ENCODE results near the gene SUN1. TPM values are rescaled to one million over a fixed set of nuclear protein-coding genes. Genes with fewer than 3 reads are reported as not detected.

SUN1 gene
- total RNA-seq, 2 experiments from 2014 or later, result 71.3 to 74.6 TPM

- H3K36me3 Mint-ChIP-seq (ENCODE audit: low read depth), result peaks cover 33% of the 10 kb centered on the region
- intact Hi-C loops (cut with DNase I, micrococcal nuclease), result no loop called here
- ATAC-seq (no peak), DNase-seq (no peak)
- CTCF ChIA-PET, result no interaction called here
- H3K4me3 Mint-ChIP-seq, result no peak overlapping the region
- H3K4me1 Mint-ChIP-seq, result no peaks in the 10 kb centered on the region
- no peaks in the 10 kb centered on the region for H3K9me3 Mint-ChIP-seq (ENCODE audit: low read depth)
- no peak overlapping the region for H3K27ac Mint-ChIP-seq
- no peaks in the 10 kb centered on the region for H3K27me3 Mint-ChIP-seq
- POLR2A ChIA-PET, result no interaction called here
Measured at GRCh38 chr7:889391-889790, 57.1 kb downstream of the SUN1 start.

- no peaks in the 10 kb centered on the region for H3K27me3 Mint-ChIP-seq
- ChIA-PET CTCF (no interaction called here), POLR2A (no interaction called here)
- DNase-seq, result no peak
- ATAC-seq, result no peak
- no peaks in the 10 kb centered on the region for H3K4me1 Mint-ChIP-seq
- peaks cover 44% of the 10 kb centered on the region for H3K36me3 Mint-ChIP-seq (ENCODE audit: low read depth)
- H3K9me3 Mint-ChIP-seq (ENCODE audit: low read depth), result no peaks in the 10 kb centered on the region
- no peak overlapping the region for H3K27ac Mint-ChIP-seq
- H3K4me3 Mint-ChIP-seq, result no peak overlapping the region
- intact Hi-C loops (cut with DNase I, micrococcal nuclease), result no loop called here
Measured at GRCh38 chr7:890868-891267, 58.6 kb downstream of the SUN1 start.

DNA sequence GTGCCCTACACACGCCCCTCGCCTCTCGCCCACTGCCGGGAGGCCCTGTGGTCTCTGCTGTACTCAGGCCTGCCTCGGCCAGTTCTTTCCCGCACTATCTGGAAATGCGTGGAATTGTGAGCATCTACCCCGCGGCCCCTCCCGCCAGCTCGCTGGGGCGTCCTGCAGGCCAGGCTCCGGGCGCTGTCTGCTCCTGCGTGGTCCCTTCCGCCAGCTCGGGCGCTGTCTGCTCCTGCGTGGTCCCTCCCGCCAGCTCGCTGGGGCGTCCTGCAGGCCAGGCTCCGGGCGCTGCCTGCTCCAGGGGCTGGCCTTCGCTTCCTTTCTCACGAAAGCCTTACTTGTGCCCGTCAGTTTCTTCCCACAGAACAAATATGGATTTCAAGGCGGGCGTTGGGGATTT lies 59.0 kb downstream of the SUN1 start:
- H3K27me3 Mint-ChIP-seq, result no peaks in the 10 kb centered on the region
- H3K4me3 Mint-ChIP-seq, result no peak overlapping the region
- no peak overlapping the region for H3K27ac Mint-ChIP-seq
- ATAC-seq, result no peak
- H3K4me1 Mint-ChIP-seq, result no peaks in the 10 kb centered on the region
- POLR2A ChIA-PET, result no interaction called here
- intact Hi-C loops (cut with DNase I, micrococcal nuclease), result no loop called here
- peaks cover 48% of the 10 kb centered on the region for H3K36me3 Mint-ChIP-seq (ENCODE audit: low read depth)
- no peak for DNase-seq
- CTCF ChIA-PET, result no interaction called here
- H3K9me3 Mint-ChIP-seq (ENCODE audit: low read depth), result no peaks in the 10 kb centered on the region

DNA sequence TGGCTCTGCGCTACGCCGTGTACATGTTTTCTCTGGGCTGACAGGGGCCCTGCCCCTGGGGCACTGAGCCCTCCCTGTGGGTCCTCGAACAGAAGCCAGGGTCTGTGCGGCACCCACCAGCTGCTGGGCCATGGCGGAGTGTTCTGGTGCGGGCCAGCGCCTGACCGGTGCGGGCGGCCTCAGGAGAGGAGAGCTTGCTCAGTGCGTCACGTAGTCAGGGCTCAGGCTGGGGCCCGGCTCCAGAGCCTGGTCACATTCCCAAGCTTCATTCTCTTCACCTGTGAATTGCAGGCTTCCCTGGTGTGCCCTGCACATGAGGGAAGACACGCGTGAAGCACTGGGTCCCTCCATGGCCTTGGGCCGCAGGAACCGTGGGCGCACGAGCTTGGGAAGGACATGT lies 59.5 kb downstream of the SUN1 start:
- ATAC-seq (no peak), DNase-seq (no peak)
- ChIA-PET CTCF (no interaction called here), POLR2A (no interaction called here)
- H3K4me3 Mint-ChIP-seq, result no peak overlapping the region
- peaks cover 51% of the 10 kb centered on the region for H3K36me3 Mint-ChIP-seq (ENCODE audit: low read depth)
- H3K4me1 Mint-ChIP-seq, result no peaks in the 10 kb centered on the region
- intact Hi-C loops (cut with DNase I, micrococcal nuclease), result no loop called here
- H3K9me3 Mint-ChIP-seq (ENCODE audit: low read depth), result no peaks in the 10 kb centered on the region
- no peaks in the 10 kb centered on the region for H3K27me3 Mint-ChIP-seq
- no peak overlapping the region for H3K27ac Mint-ChIP-seq

- ATAC-seq (no peak), DNase-seq (no peak)
- CTCF ChIA-PET, result no interaction called here
- intact Hi-C loops (cut with DNase I, micrococcal nuclease), result no loop called here
- H3K4me1 Mint-ChIP-seq, result no peaks in the 10 kb centered on the region
- peaks cover 47% of the 10 kb centered on the region for H3K36me3 Mint-ChIP-seq (ENCODE audit: low read depth)
- no peaks in the 10 kb centered on the region for H3K9me3 Mint-ChIP-seq (ENCODE audit: low read depth)
- no peaks in the 10 kb centered on the region for H3K27me3 Mint-ChIP-seq
- H3K27ac Mint-ChIP-seq, result no peak overlapping the region
- POLR2A ChIA-PET, result no interaction called here
- no peak overlapping the region for H3K4me3 Mint-ChIP-seq
Measured at GRCh38 chr7:892648-893593, 60.6 kb downstream of the SUN1 start.

DNA sequence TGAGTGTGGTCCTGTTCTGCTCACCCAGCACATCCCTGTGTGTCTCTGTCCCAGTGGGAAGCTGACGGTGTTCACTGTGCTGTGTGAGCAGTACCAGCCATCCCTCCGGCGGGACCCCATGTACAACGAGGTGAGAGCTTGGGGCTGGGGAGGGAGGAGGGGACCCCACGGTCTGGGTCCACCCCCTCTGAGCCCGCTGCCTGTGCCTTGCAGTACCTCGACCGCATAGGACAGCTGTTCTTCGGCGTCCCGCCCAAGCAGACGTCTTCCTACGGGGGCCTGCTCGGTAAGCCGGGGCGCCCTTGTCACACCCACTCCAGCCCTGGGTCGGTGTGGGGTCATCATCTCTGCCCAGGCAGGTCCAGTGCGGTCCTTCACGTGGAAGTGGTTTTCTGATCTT lies 61.4 kb downstream of the SUN1 start:
- no peak for ATAC-seq
- H3K27me3 Mint-ChIP-seq, result no peaks in the 10 kb centered on the region
- CTCF ChIA-PET, result no interaction called here
- no peak overlapping the region for H3K4me3 Mint-ChIP-seq
- peaks cover 46% of the 10 kb centered on the region for H3K36me3 Mint-ChIP-seq (ENCODE audit: low read depth)
- H3K27ac Mint-ChIP-seq, result no peak overlapping the region
- POLR2A ChIA-PET, result no interaction called here
- intact Hi-C loops (cut with DNase I, micrococcal nuclease), result no loop called here
- no peaks in the 10 kb centered on the region for H3K9me3 Mint-ChIP-seq (ENCODE audit: low read depth)
- H3K4me1 Mint-ChIP-seq, result no peaks in the 10 kb centered on the region
- no peak for DNase-seq

DNA sequence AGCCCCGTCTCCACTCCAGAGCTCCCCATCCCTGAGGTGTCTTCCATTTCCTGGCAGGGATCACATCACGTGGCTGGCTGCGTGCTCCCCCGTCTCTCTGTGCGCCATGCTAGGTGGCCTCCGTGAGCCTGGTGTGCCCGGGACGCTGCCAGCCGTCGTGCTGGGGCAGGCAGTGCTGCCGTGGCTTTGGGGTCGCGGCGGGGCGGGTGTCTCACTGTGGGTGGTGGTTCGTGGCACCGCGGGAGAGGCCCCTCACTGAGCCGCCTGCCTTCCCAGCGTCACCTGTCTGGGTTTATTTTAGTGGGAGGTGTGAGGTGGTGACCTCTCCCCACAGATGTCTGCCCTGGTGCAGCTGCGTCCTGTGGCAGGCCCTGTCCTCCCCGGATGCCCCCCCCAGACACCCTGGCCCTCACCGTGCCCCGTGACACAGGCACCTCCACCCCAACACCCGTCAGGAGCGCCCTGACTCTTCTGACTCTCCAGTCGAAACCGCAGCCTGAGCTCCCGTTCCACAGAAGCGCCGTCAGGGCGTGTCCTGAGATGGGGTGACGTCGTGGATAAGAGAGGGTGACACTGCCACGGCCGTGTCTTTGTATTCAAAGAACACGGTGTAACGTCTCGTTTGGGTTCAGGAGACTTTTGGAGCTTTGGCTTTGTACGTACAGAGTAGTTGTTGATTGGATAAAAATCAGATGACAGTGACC lies 62.0 kb downstream of the SUN1 start:
- H3K27me3 Mint-ChIP-seq, result no peaks in the 10 kb centered on the region
- POLR2A ChIA-PET, result no interaction called here
- intact Hi-C loops (cut with DNase I, micrococcal nuclease), result no loop called here
- no peak overlapping the region for H3K27ac Mint-ChIP-seq
- ATAC-seq, result no peak
- no peaks in the 10 kb centered on the region for H3K4me1 Mint-ChIP-seq
- CTCF ChIA-PET, result no interaction called here
- no peak for DNase-seq
- H3K36me3 Mint-ChIP-seq (ENCODE audit: low read depth), result peaks cover 46% of the 10 kb centered on the region
- H3K4me3 Mint-ChIP-seq, result no peak overlapping the region
- H3K9me3 Mint-ChIP-seq (ENCODE audit: low read depth), result no peaks in the 10 kb centered on the region

- no peaks in the 10 kb centered on the region for H3K27me3 Mint-ChIP-seq
- no peak overlapping the region for H3K4me3 Mint-ChIP-seq
- ChIA-PET POLR2A (no interaction called here), CTCF (no interaction called here)
- ATAC-seq (no peak), DNase-seq (no peak)
- no peaks in the 10 kb centered on the region for H3K9me3 Mint-ChIP-seq (ENCODE audit: low read depth)
- H3K27ac Mint-ChIP-seq, result no peak overlapping the region
- intact Hi-C loops (cut with DNase I, micrococcal nuclease), result no loop called here
- H3K4me1 Mint-ChIP-seq, result no peaks in the 10 kb centered on the region
- peaks cover 46% of the 10 kb centered on the region for H3K36me3 Mint-ChIP-seq (ENCODE audit: low read depth)
Measured at GRCh38 chr7:894927-895450, 62.7 kb downstream of the SUN1 start.

- Mint-ChIP-seq H3K27me3 (no peaks in the 10 kb centered on the region), H3K27ac (no peak overlapping the region), H3K4me3 (no peak overlapping the region), H3K9me3 (ENCODE audit: low read depth) (no peaks in the 10 kb centered on the region), H3K36me3 (ENCODE audit: low read depth) (peaks cover 46% of the 10 kb centered on the region), H3K4me1 (no peaks in the 10 kb centered on the region)
- no peak for ATAC-seq
- no peak for DNase-seq
- intact Hi-C loops (cut with DNase I, micrococcal nuclease), result no loop called here
- CTCF ChIA-PET, result no interaction called here
- POLR2A ChIA-PET, result no interaction called here
Measured at GRCh38 chr7:895451-896052, 63.3 kb downstream of the SUN1 start.

- Mint-ChIP-seq H3K36me3 (ENCODE audit: low read depth) (peaks cover 43% of the 10 kb centered on the region), H3K9me3 (ENCODE audit: low read depth) (no peaks in the 10 kb centered on the region), H3K4me1 (no peaks in the 10 kb centered on the region), H3K4me3 (no peak overlapping the region), H3K27me3 (no peaks in the 10 kb centered on the region), H3K27ac (no peak overlapping the region)
- ATAC-seq, result no peak
- POLR2A ChIA-PET, result no interaction called here
- CTCF ChIA-PET, result no interaction called here
- intact Hi-C loops (cut with DNase I, micrococcal nuclease), result no loop called here
- no peak for DNase-seq
Measured at GRCh38 chr7:896346-897075, 64.2 kb downstream of the SUN1 start.

- ChIA-PET CTCF (no interaction called here), POLR2A (no interaction called here)
- no peak for ATAC-seq
- Mint-ChIP-seq H3K4me1 (no peaks in the 10 kb centered on the region), H3K36me3 (ENCODE audit: low read depth) (peaks cover 38% of the 10 kb centered on the region), H3K4me3 (no peak overlapping the region), H3K9me3 (ENCODE audit: low read depth) (no peaks in the 10 kb centered on the region), H3K27me3 (no peaks in the 10 kb centered on the region), H3K27ac (no peak overlapping the region)
- no peak for DNase-seq
- intact Hi-C loops (cut with DNase I, micrococcal nuclease), result no loop called here
Measured at GRCh38 chr7:897086-897485, 64.8 kb downstream of the SUN1 start.
